ENCODE measurements around the gene ZNF276. TPM values are rescaled to one million over a fixed set of nuclear protein-coding genes. Genes with fewer than 3 reads are reported as not detected.
"Not testable (repeated sequence)": the region's sequence is repeated elsewhere in the genome, so short reads cannot be mapped to it uniquely, and the experiment has no call there.

Gene ZNF276
- total RNA-seq, 1 experiment from 2014 or later = 6.9 TPM

- no peak for DNase-seq (ENCODE audit: low spot score)
Observed at GRCh38 chr16:89782489-89782888, 61.2 kb downstream of the ZNF276 start.

GRCh38 chr16:89783952-89784351 lies 62.6 kb downstream of the ZNF276 start:
- DNase-seq (ENCODE audit: low spot score) = not testable (repeated sequence)

DNA sequence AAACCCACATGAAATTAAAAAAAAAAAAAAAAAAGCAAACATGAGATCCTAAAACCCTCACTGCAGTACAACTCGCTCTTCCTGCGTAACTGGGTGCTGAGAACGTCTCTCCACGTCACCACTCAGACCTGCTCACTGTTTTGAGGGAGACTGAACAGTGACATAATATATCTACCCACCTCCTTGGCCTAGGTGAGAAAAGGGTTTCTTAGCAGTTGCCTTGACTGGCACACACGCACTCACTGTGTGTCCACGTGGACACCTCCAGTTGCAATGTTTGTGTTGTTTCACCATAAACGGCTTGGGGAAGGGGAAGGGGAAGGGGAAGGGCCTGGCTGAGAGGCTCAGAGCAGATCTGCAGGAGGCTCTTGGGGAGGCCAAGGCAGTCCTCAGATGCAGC lies 63.1 kb downstream of the ZNF276 start:
- DNase-seq (ENCODE audit: low spot score) = no peak

DNA sequence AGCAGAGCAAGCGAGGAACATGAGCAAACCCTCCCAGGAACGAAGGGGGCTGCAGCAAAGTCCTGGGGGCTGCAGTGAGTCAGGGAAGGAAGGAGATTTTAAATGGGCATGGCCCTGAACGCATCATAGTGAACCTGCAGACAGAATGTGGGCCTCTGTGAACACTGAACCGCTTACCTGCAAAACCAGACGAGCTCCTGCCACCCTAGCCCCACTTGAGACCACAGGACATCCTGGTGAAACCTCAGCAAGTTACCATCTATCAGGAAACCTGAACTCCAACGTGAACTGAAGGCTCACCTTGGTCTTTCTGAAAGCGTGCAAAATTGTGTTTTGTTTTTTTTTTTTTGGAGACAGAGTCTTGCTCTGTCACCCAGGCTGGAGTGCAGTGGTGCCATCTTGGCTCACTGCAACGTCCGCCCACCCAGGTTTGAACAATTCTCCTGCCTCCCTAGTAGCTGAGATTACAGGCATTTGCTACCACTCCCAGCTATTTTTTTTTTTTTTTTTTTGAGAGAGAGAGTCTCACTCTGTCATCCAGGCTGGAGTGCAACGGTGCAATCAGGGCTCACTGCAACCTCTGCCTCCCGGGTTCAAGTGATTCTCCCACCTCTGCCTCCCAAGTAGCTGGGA lies 64.3 kb downstream of the ZNF276 start:
- DNase-seq (ENCODE audit: low spot score) = no peak

DNA sequence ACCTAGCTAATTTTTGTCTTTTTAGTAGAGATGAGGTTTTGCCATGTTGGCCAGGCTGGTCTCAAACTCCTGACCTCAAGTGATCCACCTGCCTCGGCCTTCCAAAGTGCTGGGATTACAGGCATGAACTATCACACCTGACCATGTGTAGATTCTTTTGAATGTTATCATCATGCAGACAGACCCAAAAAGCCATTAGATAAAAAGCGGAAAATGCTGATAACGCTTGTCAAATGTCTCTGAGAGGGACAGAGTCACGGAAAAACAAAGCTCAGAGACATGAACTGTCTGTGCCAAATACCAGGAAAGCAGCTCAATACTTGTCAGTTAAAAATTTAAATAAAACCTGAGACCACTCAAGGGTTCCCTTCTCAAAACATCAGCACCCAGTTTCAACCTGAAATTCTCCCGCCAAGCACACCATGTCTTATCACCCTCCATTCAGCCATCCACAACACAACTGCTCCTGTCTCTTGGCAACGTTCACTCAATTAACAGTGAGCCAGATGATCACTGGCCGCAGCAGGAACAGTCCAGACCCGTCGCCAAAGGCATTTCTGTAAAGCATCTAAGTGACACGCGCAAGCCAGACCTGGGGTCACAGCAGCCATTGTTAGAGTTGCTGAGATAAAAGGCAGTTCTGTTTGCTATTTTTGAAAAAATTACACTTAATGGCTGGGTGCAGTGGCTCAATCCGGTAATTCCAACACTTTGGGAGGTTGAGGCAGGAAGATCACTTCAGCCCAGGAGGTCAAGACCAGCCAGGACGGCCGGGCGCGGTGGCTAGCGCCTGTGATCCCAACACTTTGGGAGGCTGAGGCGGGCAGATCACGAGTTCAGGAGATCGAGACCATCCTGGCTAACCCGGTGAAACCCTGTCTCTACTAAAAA lies 65.4 kb downstream of the ZNF276 start:
- no peak for DNase-seq (ENCODE audit: low spot score)

DNA sequence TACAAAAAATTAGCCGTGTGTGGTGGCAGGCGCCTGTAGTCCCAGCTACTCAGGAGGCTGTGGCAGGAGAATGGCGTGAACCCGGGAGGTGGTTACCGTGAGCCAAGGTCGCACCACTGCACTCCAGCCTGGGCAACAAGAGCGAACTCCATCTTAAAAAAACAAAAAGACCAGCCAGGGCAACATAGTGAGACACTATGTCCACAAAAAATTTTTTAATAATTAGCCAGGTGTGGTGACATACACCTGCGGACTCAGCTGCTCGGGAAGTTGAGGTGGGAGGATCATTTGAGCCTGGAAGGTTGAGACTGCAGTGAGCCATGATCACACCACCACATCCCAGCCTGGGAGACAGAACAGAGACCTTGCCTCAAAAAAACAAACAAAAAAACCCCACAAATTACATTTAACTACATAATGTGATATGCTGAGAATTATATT lies 66.0 kb downstream of the ZNF276 start:
- no peak for DNase-seq (ENCODE audit: low spot score)

Other genes starting within 250 kb of the ZNF276 start
- gene ANKRD11, start 231.0 kb upstream of the ZNF276 start, total RNA-seq (2014; rRNA removed; shearing (Covaris generic)) = 34.4 and 39.2 TPM in 2 replicates
- gene SPG7, start 213.1 kb upstream of the ZNF276 start, total RNA-seq (2014; rRNA removed; shearing (Covaris generic)) = 45.0 and 46.7 TPM in 2 replicates
- gene RPL13, start 160.9 kb upstream of the ZNF276 start, total RNA-seq (2014; rRNA removed; shearing (Covaris generic)) = 3,458 and 4,141 TPM in 2 replicates
- 3.9 and 10.0 TPM in 2 replicates for gene CPNE7, start 145.8 kb upstream of the ZNF276 start, total RNA-seq (2014; rRNA removed; shearing (Covaris generic))
- gene DPEP1, start 107.9 kb upstream of the ZNF276 start, total RNA-seq (2014; rRNA removed; shearing (Covaris generic)) = not detected in 2 replicates
- gene CHMP1A, start 63.8 kb upstream of the ZNF276 start, total RNA-seq (2014; rRNA removed; shearing (Covaris generic)) = 70.7 and 95.1 TPM in 2 replicates
- gene SPATA33, start 63.7 kb upstream of the ZNF276 start, total RNA-seq (2014; rRNA removed; shearing (Covaris generic)) = 6.4 and 9.9 TPM in 2 replicates
- 23.0 and 37.5 TPM in 2 replicates for gene CDK10, start 34.8 kb upstream of the ZNF276 start, total RNA-seq (2014; rRNA removed; shearing (Covaris generic))
- gene SPATA2L, start 19.8 kb upstream of the ZNF276 start, total RNA-seq (2014; rRNA removed; shearing (Covaris generic)) = 8.1 and 9.2 TPM in 2 replicates
- gene VPS9D1, start 639 bp upstream of the ZNF276 start, total RNA-seq (2014; rRNA removed; shearing (Covaris generic)) = 4.1 and 6.0 TPM in 2 replicates
- gene FANCA, start 95.1 kb downstream of the ZNF276 start, total RNA-seq (2014; rRNA removed; shearing (Covaris generic)) = 18.8 and 23.4 TPM in 2 replicates
- 4.6 and 5.0 TPM in 2 replicates for gene SPIRE2, start 106.9 kb downstream of the ZNF276 start, total RNA-seq (2014; rRNA removed; shearing (Covaris generic))
- 95.7 and 97.1 TPM in 2 replicates for gene TCF25, start 152.1 kb downstream of the ZNF276 start, total RNA-seq (2014; rRNA removed; shearing (Covaris generic))
- gene MC1R, start 197.3 kb downstream of the ZNF276 start, total RNA-seq (2014; rRNA removed; shearing (Covaris generic)) = 1.1 and 1.8 TPM in 2 replicates
- 217 and 304 TPM in 2 replicates for gene TUBB3, start 201.8 kb downstream of the ZNF276 start, total RNA-seq (2014; rRNA removed; shearing (Covaris generic))
- gene DEF8, start 227.2 kb downstream of the ZNF276 start, total RNA-seq (2014; rRNA removed; shearing (Covaris generic)) = 53.9 and 68.6 TPM in 2 replicates

Data from H4 (cell line).